Heart right ventricle (tissue), 16 donors: ENCODE measurements around the gene ARHGEF16. TPM values are rescaled to one million over a fixed set of nuclear protein-coding genes. Genes with fewer than 3 reads are reported as not detected.

Experiments
- ATAC-seq, 8 donors: fragments of 200-7000 bp; cut with Tn5 transposase; one replicate each; pipeline ENCODE4 v1.9.1; 2020; ENCODE audit warnings: mild to moderate bottlenecking in 8 of 8, moderate library complexity in 8 of 8, moderate number of reproducible peaks in 1 of 8
- DNase-seq, 2 donors: peaks; one replicate each; pipeline ENCODE4 v3.0.0-alpha.2; 2020
- H3K27ac ChIP-seq, 10 donors: fragments of 200-600 bp; sonication (generic) in 2 of 10; one replicate each; pipeline versions ENCODE4 v1.5.0 to v1.8.0; 2020 to 2022; ENCODE audit warnings: mild to moderate bottlenecking in 3 of 10
- H3K27me3 ChIP-seq, 7 donors: fragments of 200-600 bp; one replicate each; pipeline ENCODE4 v1.8.0; 2021 to 2022; ENCODE audit warnings: mild to moderate bottlenecking in 2 of 7
- H3K36me3 ChIP-seq, 9 donors: fragments of 200-600 bp; sonication (generic) in 1 of 9; one replicate each; pipeline versions ENCODE4 v1.5.0 to v1.8.0; 2020 to 2022; ENCODE audit warnings: mild to moderate bottlenecking in 2 of 9
- H3K4me1 ChIP-seq, 9 donors: fragments of 200-600 bp; sonication (generic) in 1 of 9; one replicate each; pipeline versions ENCODE4 v1.5.0 to v1.8.0; 2020 to 2022; ENCODE audit warnings: mild to moderate bottlenecking in 4 of 9
- H3K4me3 ChIP-seq, 10 donors: fragments of 200-600 bp; sonication (generic) in 2 of 10; one replicate each; pipeline versions ENCODE4 v1.5.0 to v1.8.0; 2020 to 2022; ENCODE audit warnings: mild to moderate bottlenecking in 7 of 10, moderate library complexity in 2 of 10
- H3K9me3 ChIP-seq, 11 donors: fragments of 200-600 bp in 10 of 11; sonication (generic) in 2 of 11; one replicate each; pipeline versions ENCODE4 v1.5.0 to v1.8.0; 2013 to 2022; ENCODE audit warnings: mild to moderate bottlenecking in 2 of 11, control low read depth in 1 of 11, moderate library complexity in 1 of 11
- CTCF ChIP-seq, 9 donors: fragments of 200-600 bp; sonication (generic) in 2 of 9; IDR thresholded peaks; one replicate each; pipeline versions ENCODE4 v1.5.0 to v1.8.0; 2021 to 2022; ENCODE audit warnings: antibody characterized with exemption in 9 of 9, mild to moderate bottlenecking in 5 of 9, moderate library complexity in 1 of 9
- WGBS, 2 donors: extraction: QIAGEN DNeasy Blood & Tissue Kit; methylation state at CpG; one replicate each; pipeline ENCODE4 v1.1.7; 2013; ENCODE audit warnings: inconsistent platforms in 1 of 2; 5-methylcytosine and 5-hydroxymethylcytosine counted together
- intact Hi-C, 10 donors: fragments of 100-400 bp; cut with DNase I; formaldehyde crosslinking; loops; one replicate each; pipeline versions ENCODE4 v1.11.1 to v1.14.2; 2022
- polyA plus RNA-seq, 2 donors: library from polyadenylated mRNA; stranded (reverse); fragments of 200-250 nt; gene quantifications; one replicate each; pipeline ENCODE4 v1.2.3, GENCODE V29; 2013
- total RNA-seq, 10 donors: library from RNA; stranded (reverse); fragmentation: NEBNext Ultra II Directional in 3 of 10; extraction: Animal tissue kit (Norgen Biotek cat#: 25700) in 3 of 10; gene quantifications; one replicate each; pipeline versions ENCODE4 v1.2.1 to v1.2.4, GENCODE V29; 2021 to 2023
- donor health status: Arrhythmogenic right ventricular cardiomyopathy.
- donor health status: ischemic (EF 13 %, LVEDD 7.1; RV severe dilation, severe dysfunction).
- donor health status: healthy with polysubstance abuse.
- donor health status: DM: no; HTN: yes; CAD: no.
- donor health status: DM: no; HTN: no; CAD: no.
- donor health status: ischemic (EF 25% LVEDD 6.9; RV normal size, moderate dysfunction).
- donor health status: ischemic (EF 25% LVEDD 5.7; RV mildly dilated, moderate dysfunction).
- donor health status: healthy.
- donor health status: DM: yes; HTN: yes; CAD: no.
- donor health status: Ischemic cardiomyopathy.
- donor health status: ischemic (EF 35%, LVEDD 5.7; RV mildly dilated, moderate dysfunction).
- donor health status: nonischemic (EF 11% LVEDD 7.7; RV severe dilation, severe dysfunction).
- donor health status: DM: yes; HTN: yes; CAD: no.
- donor health status: PGD.
- donor health status: ischemic (EF 29% LVEDD 5.4; RV normal size, mild dysfunction).
- donor health status: nonischemic (EF 23%, LVEDD 6.1; RV moderate dilation, normal function).

Gene ARHGEF16
- total and polyA plus RNA-seq, 12 donors, result 0.17 to 1.1 (median 0.40) TPM

GRCh38 chr1:3467096-3468036, 12.9 kb downstream of the ARHGEF16 start:
- ATAC-seq, result no peak
- H3K27me3 ChIP-seq, result no peaks in the 10 kb centered on the region
- peaks cover 6 to 14% (median 10%) of the 10 kb centered on the region in 9 donors for H3K4me1 ChIP-seq
- no peak overlapping the region for H3K4me3 ChIP-seq
- intact Hi-C loops, result no loop called here
- peak in 1 of 2 donors; percentile 10 for DNase-seq
- no peaks in the 10 kb centered on the region for H3K36me3 ChIP-seq
- TF ChIP-seq CTCF (IDR thresholded peaks at IDR 0.05), result no peak
- WGBS, 2 donors, result 85 to 86% methylated on average over 35 of the region's 35 CpGs
- no peaks in the 10 kb centered on the region for H3K9me3 ChIP-seq
- no peak overlapping the region for H3K27ac ChIP-seq

- intact Hi-C loops, result no loop called here
- no peaks in the 10 kb centered on the region for H3K36me3 ChIP-seq
- peaks cover 6 to 14% (median 10%) of the 10 kb centered on the region in 9 donors for H3K4me1 ChIP-seq
- no peak for TF ChIP-seq CTCF (IDR thresholded peaks at IDR 0.05)
- no peaks in the 10 kb centered on the region for H3K27me3 ChIP-seq
- DNase-seq (peak in 1 of 2 donors; percentile 12), ATAC-seq (no peak)
- WGBS, 2 donors, result 87 to 90% methylated on average over 34 of the region's 34 CpGs
- H3K27ac ChIP-seq, result no peak overlapping the region
- no peak overlapping the region for H3K4me3 ChIP-seq
- H3K9me3 ChIP-seq, result no peaks in the 10 kb centered on the region
Observed at GRCh38 chr1:3468236-3469103, 14.0 kb downstream of the ARHGEF16 start.

- H3K36me3 ChIP-seq, result no peaks in the 10 kb centered on the region
- no peak overlapping the region for H3K4me3 ChIP-seq
- H3K9me3 ChIP-seq, result no peaks in the 10 kb centered on the region
- ATAC-seq (no peak), DNase-seq (peak in 1 of 2 donors; percentile 8)
- no peaks in the 10 kb centered on the region for H3K27me3 ChIP-seq
- H3K4me1 ChIP-seq, result peaks cover 6 to 14% (median 10%) of the 10 kb centered on the region in 9 donors
- intact Hi-C loops, result no loop called here
- H3K27ac ChIP-seq, result no peak overlapping the region
- 92 to 95% methylated on average over 31 of the region's 31 CpGs for WGBS, 2 donors
- TF ChIP-seq CTCF (IDR thresholded peaks at IDR 0.05), result no peak
Observed at GRCh38 chr1:3469104-3469848, 14.8 kb downstream of the ARHGEF16 start.
